Endothelial cell of umbilical vein (primary cell): ENCODE results near the gene ETFBKMT.

Source experiments
- EZH2 ChIP-seq: IDR thresholded peaks from 2 replicates; pipeline ENCODE4 v1.6.1; 2012; ENCODE audit warnings: borderline replicate concordance, low read depth, mild to moderate bottlenecking, moderate library complexity, low read length, inconsistent platforms; ENCODE audit not compliant: severe bottlenecking
- FOS ChIP-seq: IDR thresholded peaks from 2 replicates; pipeline ENCODE4 v1.6.1; 2011; ENCODE audit warnings: mild to moderate bottlenecking, low read length, moderate library complexity, borderline replicate concordance; ENCODE audit not compliant: insufficient read depth
- MYC ChIP-seq: IDR thresholded peaks from one replicate; pipeline ENCODE4 v1.6.1; 2011; ENCODE audit warnings: mild to moderate bottlenecking, low read depth, low read length
- POLR2A ChIP-seq: IDR thresholded peaks from 2 replicates; pipeline ENCODE4 v1.6.1; 2012; ENCODE audit warnings: low read depth, mild to moderate bottlenecking, control low read depth, low read length
- POLR2AphosphoS5 ChIP-seq: IDR thresholded peaks from 2 replicates; pipeline ENCODE4 v1.6.1; 2012; ENCODE audit warnings: low read depth, mild to moderate bottlenecking, control low read depth, low read length, moderate library complexity; ENCODE audit not compliant: insufficient read depth
- TF ChIP-seq, protein P1 (sequence below), 2 donors: IDR thresholded peaks; 1 replicate in 1 of 2; 2 replicates in 1 of 2; pipeline ENCODE4 v1.5.1; 2011; ENCODE audit warnings: low read length in 2 of 2, mild to moderate bottlenecking in 2 of 2, moderate library complexity in 2 of 2, control low read depth in 1 of 2, inconsistent platforms in 1 of 2, low read depth in 1 of 2; ENCODE audit not compliant: insufficient read depth in 1 of 2; ENCODE audit errors: extremely low read depth in 1 of 2
- TF ChIP-seq, protein P2 (sequence below): IDR thresholded peaks from 2 replicates; pipeline ENCODE4 v1.6.1; 2011; ENCODE audit not compliant: insufficient read depth, insufficient read length

DNA sequence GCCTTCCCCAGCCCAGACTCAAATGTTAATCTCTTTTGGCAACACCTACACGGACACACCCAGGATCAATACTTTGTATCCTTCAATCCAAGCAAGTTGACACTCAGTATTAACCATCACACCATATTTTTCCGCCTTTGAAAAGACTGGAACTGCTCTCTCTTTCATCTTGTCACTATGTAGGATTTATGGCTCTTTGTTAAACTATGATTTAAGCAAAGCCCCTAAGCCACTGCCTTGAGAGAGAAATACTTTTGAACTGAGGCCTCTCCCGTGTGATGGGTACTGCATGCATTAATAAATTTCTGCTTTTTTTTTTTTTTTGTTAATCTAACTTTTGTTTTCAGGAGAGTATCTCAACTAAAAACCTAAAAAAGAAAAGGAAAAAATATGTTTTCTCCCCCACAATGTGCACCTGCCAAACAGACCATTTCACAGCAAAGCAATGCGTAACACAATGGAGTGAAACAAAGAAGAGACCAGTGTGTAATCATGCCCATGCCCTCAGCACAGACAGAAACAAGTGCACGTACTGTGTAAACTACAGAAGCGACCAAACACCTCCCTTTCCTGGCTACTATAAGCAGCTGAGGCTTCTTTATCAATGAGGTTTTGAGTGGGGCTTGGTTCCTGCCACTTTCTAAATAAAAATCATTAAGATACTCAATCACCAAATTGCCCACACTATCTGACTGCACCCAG is 28.3 kb upstream of the ETFBKMT start:
- TF ChIP-seq, protein P1, sequence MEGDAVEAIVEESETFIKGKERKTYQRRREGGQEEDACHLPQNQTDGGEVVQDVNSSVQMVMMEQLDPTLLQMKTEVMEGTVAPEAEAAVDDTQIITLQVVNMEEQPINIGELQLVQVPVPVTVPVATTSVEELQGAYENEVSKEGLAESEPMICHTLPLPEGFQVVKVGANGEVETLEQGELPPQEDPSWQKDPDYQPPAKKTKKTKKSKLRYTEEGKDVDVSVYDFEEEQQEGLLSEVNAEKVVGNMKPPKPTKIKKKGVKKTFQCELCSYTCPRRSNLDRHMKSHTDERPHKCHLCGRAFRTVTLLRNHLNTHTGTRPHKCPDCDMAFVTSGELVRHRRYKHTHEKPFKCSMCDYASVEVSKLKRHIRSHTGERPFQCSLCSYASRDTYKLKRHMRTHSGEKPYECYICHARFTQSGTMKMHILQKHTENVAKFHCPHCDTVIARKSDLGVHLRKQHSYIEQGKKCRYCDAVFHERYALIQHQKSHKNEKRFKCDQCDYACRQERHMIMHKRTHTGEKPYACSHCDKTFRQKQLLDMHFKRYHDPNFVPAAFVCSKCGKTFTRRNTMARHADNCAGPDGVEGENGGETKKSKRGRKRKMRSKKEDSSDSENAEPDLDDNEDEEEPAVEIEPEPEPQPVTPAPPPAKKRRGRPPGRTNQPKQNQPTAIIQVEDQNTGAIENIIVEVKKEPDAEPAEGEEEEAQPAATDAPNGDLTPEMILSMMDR (IDR thresholded peaks at IDR 0.05; ENCODE audit: extremely low read depth in 1 of 2, insufficient read depth in 1 of 2, low read depth in 1 of 2, low read length in 2 of 2): no peak
- TF ChIP-seq MYC (no peak), EZH2 (no peak), POLR2A (no peak), POLR2AphosphoS5 (no peak), FOS (no peak)
- TF ChIP-seq, protein P2, sequence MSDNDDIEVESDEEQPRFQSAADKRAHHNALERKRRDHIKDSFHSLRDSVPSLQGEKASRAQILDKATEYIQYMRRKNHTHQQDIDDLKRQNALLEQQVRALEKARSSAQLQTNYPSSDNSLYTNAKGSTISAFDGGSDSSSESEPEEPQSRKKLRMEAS: no peak
